Suprapubic skin (tissue), 4 donors: ENCODE data around the gene FAF1. TPM values are rescaled to one million over a fixed set of nuclear protein-coding genes. Genes with fewer than 3 reads are reported as not detected.

Source experiments
- DNase-seq, 2 donors: peaks; one replicate each; pipeline ENCODE4 v3.0.0-alpha.2; 2019; ENCODE audit warnings: low spot score in 2 of 2
- H3K27ac ChIP-seq: fragments of 200-600 bp; sonication (generic); one replicate; pipeline ENCODE4 v1.5.1; 2019
- H3K27me3 ChIP-seq: fragments of 200-600 bp; sonication (generic); one replicate; pipeline ENCODE4 v1.5.1; 2019
- H3K36me3 ChIP-seq: fragments of 200-600 bp; sonication (generic); one replicate; pipeline ENCODE4 v1.5.1; 2019
- H3K4me1 ChIP-seq: fragments of 200-600 bp; sonication (generic); one replicate; pipeline ENCODE4 v1.5.1; 2019
- H3K4me3 ChIP-seq: fragments of 200-600 bp; sonication (generic); one replicate; pipeline ENCODE4 v1.5.1; 2019; ENCODE audit warnings: mild to moderate bottlenecking
- H3K9me3 ChIP-seq: fragments of 200-600 bp; sonication (generic); one replicate; pipeline ENCODE4 v1.5.1; 2019
- EP300 ChIP-seq: sonication (generic); formaldehyde crosslinking; IDR thresholded peaks from one replicate; pipeline ENCODE4 v1.6.1; 2017; ENCODE audit warnings: antibody characterized with exemption
- POLR2A ChIP-seq, 2 donors: fragments of 450-650 bp; IDR thresholded peaks; one replicate each; pipeline ENCODE4 v1.6.1; 2017; ENCODE audit warnings: antibody characterized with exemption in 2 of 2, mild to moderate bottlenecking in 2 of 2, moderate library complexity in 2 of 2
- POLR2AphosphoS5 ChIP-seq, 3 donors: sonication (generic); formaldehyde crosslinking; IDR thresholded peaks; one replicate each; pipeline ENCODE4 v1.6.1; 2017; ENCODE audit warnings: antibody characterized with exemption in 3 of 3
- WGBS: methylation state at CpG from one replicate; pipeline ENCODE4 v1.1.5; 2018; 5-methylcytosine and 5-hydroxymethylcytosine counted together
- total RNA-seq, 4 donors: library from RNA; depleted of rRNA; stranded (reverse); fragments of >200 nt; gene quantifications; one replicate each; pipeline ENCODE4 v1.1.0, GENCODE V29; 2016
- TF ChIP-seq, protein P1 (sequence below), 2 donors: fragments of 200-600 bp in 1 of 2; fragments of 450-650 bp in 1 of 2; sonication (generic) in 1 of 2; IDR thresholded peaks; one replicate each; pipeline ENCODE4 v1.5.1; 2016 to 2019; ENCODE audit warnings: antibody characterized with exemption in 2 of 2, mild to moderate bottlenecking in 1 of 2, moderate library complexity in 1 of 2

FAF1 gene
- total RNA-seq, 4 donors from 2014 or later, result 35.1 to 61.6 (median 45.4) TPM

- H3K4me3 ChIP-seq, result no peak overlapping the region
- H3K27ac ChIP-seq, result no peak overlapping the region
- no peaks in the 10 kb centered on the region for H3K4me1 ChIP-seq
- no peak for DNase-seq
- 92% methylated on average over 1 of the region's 1 CpG for WGBS
- no peaks in the 10 kb centered on the region for H3K27me3 ChIP-seq
- H3K36me3 ChIP-seq, result peaks cover 4% of the 10 kb centered on the region
- no peaks in the 10 kb centered on the region for H3K9me3 ChIP-seq
- no peak for TF ChIP-seq POLR2A (IDR thresholded peaks at IDR 0.05)
- TF ChIP-seq POLR2AphosphoS5 (IDR thresholded peaks at IDR 0.05), result no peak
- TF ChIP-seq, protein P1, sequence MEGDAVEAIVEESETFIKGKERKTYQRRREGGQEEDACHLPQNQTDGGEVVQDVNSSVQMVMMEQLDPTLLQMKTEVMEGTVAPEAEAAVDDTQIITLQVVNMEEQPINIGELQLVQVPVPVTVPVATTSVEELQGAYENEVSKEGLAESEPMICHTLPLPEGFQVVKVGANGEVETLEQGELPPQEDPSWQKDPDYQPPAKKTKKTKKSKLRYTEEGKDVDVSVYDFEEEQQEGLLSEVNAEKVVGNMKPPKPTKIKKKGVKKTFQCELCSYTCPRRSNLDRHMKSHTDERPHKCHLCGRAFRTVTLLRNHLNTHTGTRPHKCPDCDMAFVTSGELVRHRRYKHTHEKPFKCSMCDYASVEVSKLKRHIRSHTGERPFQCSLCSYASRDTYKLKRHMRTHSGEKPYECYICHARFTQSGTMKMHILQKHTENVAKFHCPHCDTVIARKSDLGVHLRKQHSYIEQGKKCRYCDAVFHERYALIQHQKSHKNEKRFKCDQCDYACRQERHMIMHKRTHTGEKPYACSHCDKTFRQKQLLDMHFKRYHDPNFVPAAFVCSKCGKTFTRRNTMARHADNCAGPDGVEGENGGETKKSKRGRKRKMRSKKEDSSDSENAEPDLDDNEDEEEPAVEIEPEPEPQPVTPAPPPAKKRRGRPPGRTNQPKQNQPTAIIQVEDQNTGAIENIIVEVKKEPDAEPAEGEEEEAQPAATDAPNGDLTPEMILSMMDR (IDR thresholded peaks at IDR 0.05), result no peak
- no peak for TF ChIP-seq EP300
Measured at GRCh38 chr1:50923564-50923963, 36.5 kb downstream of the FAF1 start.

DNA sequence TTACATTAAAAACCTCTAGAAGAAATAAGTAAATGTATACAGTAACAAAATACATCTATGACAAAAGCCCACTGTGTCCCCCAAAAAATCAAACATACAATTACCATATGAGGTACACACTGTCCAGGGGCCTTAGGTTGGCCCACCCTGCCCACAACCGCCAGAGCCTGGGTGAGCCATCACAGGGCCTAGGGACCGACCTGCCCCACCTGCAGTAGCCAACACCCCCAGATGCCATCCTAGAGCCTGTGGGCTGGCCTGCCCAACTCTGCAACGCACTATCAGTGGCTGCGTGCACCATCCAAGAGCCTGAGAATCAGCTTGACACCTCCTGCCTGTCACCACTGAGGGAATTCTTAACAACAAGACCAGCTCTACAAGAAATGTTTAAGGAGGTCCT, 39.0 kb downstream of the FAF1 start:
- Histone ChIP-seq H3K27ac (no peak overlapping the region), H3K4me3 (no peak overlapping the region), H3K27me3 (no peaks in the 10 kb centered on the region), H3K4me1 (no peaks in the 10 kb centered on the region), H3K36me3 (no peaks in the 10 kb centered on the region), H3K9me3 (no peaks in the 10 kb centered on the region)
- TF ChIP-seq POLR2AphosphoS5 (IDR thresholded peaks at IDR 0.05) (no peak), EP300 (no peak), POLR2A (IDR thresholded peaks at IDR 0.05) (no peak)
- TF ChIP-seq, protein P1 (IDR thresholded peaks at IDR 0.05), result no peak
- 98% methylated on average over 4 of the region's 4 CpGs for WGBS
- DNase-seq, result no peak

- DNase-seq, result no peak
- TF ChIP-seq POLR2AphosphoS5 (IDR thresholded peaks at IDR 0.05), result no peak
- TF ChIP-seq, protein P1 (IDR thresholded peaks at IDR 0.05), result no peak
- no peak for TF ChIP-seq EP300
- no peak for TF ChIP-seq POLR2A (IDR thresholded peaks at IDR 0.05)
- 95% methylated on average over 1 of the region's 1 CpG for WGBS
- H3K36me3 ChIP-seq, result no peaks in the 10 kb centered on the region
- H3K27ac ChIP-seq, result no peak overlapping the region
- H3K9me3 ChIP-seq, result no peaks in the 10 kb centered on the region
- no peak overlapping the region for H3K4me3 ChIP-seq
- H3K4me1 ChIP-seq, result no peaks in the 10 kb centered on the region
- H3K27me3 ChIP-seq, result no peaks in the 10 kb centered on the region
Measured at GRCh38 chr1:50920409-50920808, 39.7 kb downstream of the FAF1 start.

GRCh38 chr1:50917138-50918137, 42.6 kb downstream of the FAF1 start:
- no peaks in the 10 kb centered on the region for H3K27me3 ChIP-seq
- H3K4me3 ChIP-seq, result no peak overlapping the region
- no peak for DNase-seq
- H3K36me3 ChIP-seq, result no peaks in the 10 kb centered on the region
- no peak overlapping the region for H3K27ac ChIP-seq
- no peak for TF ChIP-seq EP300
- TF ChIP-seq, protein P1 (IDR thresholded peaks at IDR 0.05), result no peak
- no peak for TF ChIP-seq POLR2AphosphoS5 (IDR thresholded peaks at IDR 0.05)
- TF ChIP-seq POLR2A (IDR thresholded peaks at IDR 0.05), result no peak
- H3K4me1 ChIP-seq, result no peaks in the 10 kb centered on the region
- H3K9me3 ChIP-seq, result no peaks in the 10 kb centered on the region
- 84% methylated on average over 4 of the region's 4 CpGs for WGBS

GRCh38 chr1:50915621-50916020, 44.4 kb downstream of the FAF1 start:
- no peaks in the 10 kb centered on the region for H3K36me3 ChIP-seq
- no peak for DNase-seq
- H3K27ac ChIP-seq, result no peak overlapping the region
- TF ChIP-seq POLR2AphosphoS5 (IDR thresholded peaks at IDR 0.05) (no peak), POLR2A (IDR thresholded peaks at IDR 0.05) (no peak), EP300 (no peak)
- TF ChIP-seq, protein P1 (IDR thresholded peaks at IDR 0.05), result no peak
- no peaks in the 10 kb centered on the region for H3K27me3 ChIP-seq
- H3K4me3 ChIP-seq, result no peak overlapping the region
- H3K9me3 ChIP-seq, result no peaks in the 10 kb centered on the region
- no peaks in the 10 kb centered on the region for H3K4me1 ChIP-seq
- WGBS, result 99% methylated on average over 2 of the region's 2 CpGs
